SU-DHL-6 (cell line): ENCODE data around the gene TMEM11.

Source experiments
- H2AFZ ChIP-seq: fragments of 200-600 bp; sonication (generic); 2 replicates; pipeline ENCODE4 v1.6.1; 2014; ENCODE audit warnings: low read depth, mild to moderate bottlenecking, moderate library complexity, mixed read lengths, antibody characterized with exemption, low read length; ENCODE audit not compliant: severe bottlenecking
- H3F3A ChIP-seq: fragments of 200-600 bp; shearing (Covaris generic); 2 replicates; pipeline ENCODE4 v1.6.0; 2016; ENCODE audit warnings: antibody characterized with exemption, mild to moderate bottlenecking; ENCODE audit not compliant: insufficient read depth
- H3K27ac ChIP-seq: fragments of 200-600 bp; sonication (generic); 2 replicates; pipeline ENCODE4 v1.5.1; 2016; ENCODE audit warnings: low read depth, mild to moderate bottlenecking, low read length, moderate library complexity, mixed read lengths
- H3K27me3 ChIP-seq: fragments of 200-600 bp; sonication (generic), shearing (Covaris generic); 2 replicates; pipeline ENCODE4 v1.6.0; 2014; ENCODE audit warnings: mild to moderate bottlenecking, low read length
- H3K36me3 ChIP-seq: fragments of 200-600 bp; sonication (generic); 2 replicates; pipeline ENCODE4 v1.6.1; 2014; ENCODE audit warnings: mild to moderate bottlenecking, low read length, mixed read lengths
- H3K4me2 ChIP-seq: fragments of 300-600, 200-600 bp; shearing (Covaris generic), sonication (generic); 2 replicates; pipeline ENCODE4 v1.6.0; 2014; ENCODE audit warnings: low read length, low read depth, mild to moderate bottlenecking; ENCODE audit not compliant: poor library complexity, severe bottlenecking
- H3K4me3 ChIP-seq: fragments of 200-600 bp; sonication (generic); 2 replicates; pipeline ENCODE4 v1.5.1; 2014; ENCODE audit warnings: antibody characterized with exemption, low read length, mild to moderate bottlenecking, mixed read lengths; ENCODE audit not compliant: insufficient read depth, poor library complexity, severe bottlenecking
- H3K79me2 ChIP-seq: fragments of 200-600 bp; sonication (generic); 2 replicates; pipeline ENCODE4 v1.6.1; 2014; ENCODE audit warnings: mild to moderate bottlenecking, low read length, moderate library complexity; ENCODE audit not compliant: insufficient read depth
- H3K9ac ChIP-seq: fragments of 200-600 bp; sonication (generic); 2 replicates; pipeline ENCODE4 v1.7.0; 2014; ENCODE audit warnings: mild to moderate bottlenecking, low read length
- H3K9me2 ChIP-seq: fragments of 200-600 bp; sonication (generic); replicated peaks from 2 replicates; pipeline ENCODE4 v1.6.1; 2014; ENCODE audit warnings: low read length; ENCODE audit not compliant: insufficient read depth
- H3K9me3 ChIP-seq: fragments of 200-600 bp; sonication (generic); 2 replicates; pipeline ENCODE4 v1.6.1; 2014; ENCODE audit warnings: low read length, mixed read lengths; ENCODE audit not compliant: insufficient read depth
- H4K20me1 ChIP-seq: fragments of 200-600 bp; sonication (generic); 2 replicates; pipeline ENCODE4 v1.6.1; 2014; ENCODE audit warnings: low read depth, mild to moderate bottlenecking, antibody characterized with exemption, low read length, moderate library complexity, mixed read lengths
- CTCF ChIP-seq: fragments of 200-600 bp; sonication (generic); IDR thresholded peaks from one replicate; pipeline ENCODE4 v1.5.1; 2017; ENCODE audit warnings: antibody characterized with exemption, mild to moderate bottlenecking, low read length, moderate library complexity; ENCODE audit not compliant: insufficient read depth, poor library complexity, severe bottlenecking
- EZH2phosphoT487 ChIP-seq: fragments of 200-600 bp; sonication (generic), shearing (Covaris generic); conservative IDR thresholded peaks from 2 replicates; pipeline ENCODE4 v1.6.1; 2018; ENCODE audit warnings: mild to moderate bottlenecking, antibody characterized with exemption, low read length, moderate library complexity, mixed read lengths

Gene TMEM11

GRCh38 chr17:21210411-21211076 is 3.4 kb downstream of the TMEM11 start:
- no peak overlapping the region for H3K4me3 ChIP-seq
- H3K9me2 ChIP-seq: no peaks in the 10 kb centered on the region
- H3K27me3 ChIP-seq: no peaks in the 10 kb centered on the region
- H3K9ac ChIP-seq: no peak overlapping the region
- no peaks in the 10 kb centered on the region for H3K9me3 ChIP-seq
- peaks cover 14% of the 10 kb centered on the region for H4K20me1 ChIP-seq
- H3K79me2 ChIP-seq: peaks cover 91% of the 10 kb centered on the region
- no peak for TF ChIP-seq EZH2phosphoT487
- TF ChIP-seq CTCF: no peak
- no peaks in the 10 kb centered on the region for H3K36me3 ChIP-seq
- H3F3A ChIP-seq: no peaks in the 10 kb centered on the region
- no peak overlapping the region for H3K4me2 ChIP-seq
- no peak overlapping the region for H3K27ac ChIP-seq
- no peak overlapping the region for H2AFZ ChIP-seq

DNA sequence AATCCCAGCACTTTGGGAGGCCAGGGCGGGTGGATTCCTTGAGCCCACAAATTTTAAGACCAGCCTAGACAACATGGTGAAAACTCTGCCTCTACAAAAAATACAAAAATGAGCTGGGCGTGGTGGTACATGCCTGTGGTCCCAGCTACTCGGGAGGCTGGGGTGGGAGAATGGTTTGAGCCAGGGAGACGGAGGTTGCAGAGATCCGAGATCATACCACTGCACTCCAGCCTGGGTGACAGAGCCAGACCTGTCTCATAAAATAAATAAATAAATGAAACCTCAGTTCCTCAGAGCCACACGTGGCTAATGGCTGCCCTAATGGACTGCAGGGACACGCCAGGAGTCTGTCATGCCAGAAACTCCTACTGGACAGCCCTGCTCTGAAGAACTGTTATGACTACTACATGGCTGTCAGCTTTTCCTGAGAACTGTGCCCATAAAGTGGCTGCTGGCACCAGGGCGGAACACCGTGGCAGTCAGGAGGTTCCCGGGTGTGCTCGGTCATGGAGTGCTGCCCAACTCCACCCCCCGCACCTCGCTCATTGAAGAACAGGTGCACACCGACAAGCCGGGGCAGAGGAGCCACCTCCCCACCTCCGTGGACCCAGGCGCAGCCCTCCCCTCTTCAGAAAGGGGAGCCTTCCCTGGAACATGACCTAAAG is 4.3 kb downstream of the TMEM11 start:
- H3K36me3 ChIP-seq: no peaks in the 10 kb centered on the region
- H3K9ac ChIP-seq: no peak overlapping the region
- H3K9me3 ChIP-seq: no peaks in the 10 kb centered on the region
- no peak for TF ChIP-seq EZH2phosphoT487
- TF ChIP-seq CTCF: no peak
- H3K27me3 ChIP-seq: no peaks in the 10 kb centered on the region
- no peak overlapping the region for H3K27ac ChIP-seq
- H3K9me2 ChIP-seq: no peaks in the 10 kb centered on the region
- peaks cover 91% of the 10 kb centered on the region for H3K79me2 ChIP-seq
- no peak overlapping the region for H3K4me3 ChIP-seq
- peaks cover 16% of the 10 kb centered on the region for H4K20me1 ChIP-seq
- no peak overlapping the region for H2AFZ ChIP-seq
- no peak overlapping the region for H3K4me2 ChIP-seq
- no peaks in the 10 kb centered on the region for H3F3A ChIP-seq

- Histone ChIP-seq H3K9ac (no peak overlapping the region), H3K27me3 (no peaks in the 10 kb centered on the region), H3K4me3 (no peak overlapping the region), H3K4me2 (no peak overlapping the region), H3K79me2 (peaks cover 96% of the 10 kb centered on the region), H3K9me3 (no peaks in the 10 kb centered on the region), H3K27ac (no peak overlapping the region), H3F3A (no peaks in the 10 kb centered on the region), H3K9me2 (no peaks in the 10 kb centered on the region), H3K36me3 (no peaks in the 10 kb centered on the region), H4K20me1 (peaks cover 21% of the 10 kb centered on the region), H2AFZ (no peak overlapping the region)
- TF ChIP-seq CTCF (no peak), EZH2phosphoT487 (no peak)
Measured at GRCh38 chr17:21208352-21208751, 5.6 kb downstream of the TMEM11 start.
